B cell (primary cell): ENCODE results near the gene FBXW9. TPM values are rescaled to one million over a fixed set of nuclear protein-coding genes. Genes with fewer than 3 reads are reported as not detected.
A peak's percentile ranks its signal among the peaks of the same experiment; 100 is the strongest.

ENCODE experiments used
- ATAC-seq: fragments of 200-7000 bp; cut with Tn5 transposase; one replicate; pipeline ENCODE4 v1.10.0; 2021; ENCODE audit warnings: low read depth, mild to moderate bottlenecking, moderate number of reproducible peaks, moderate library complexity
- CTCF ChIA-PET: fragments of 350-600 bp; sonication (Branson Sonifier 250); formaldehyde crosslinking; loops from one replicate; lab custom pipeline; 2021; ENCODE audit warnings: antibody characterized with exemption, inconsistent platforms; lab: Charles Lee
- POLR2A ChIA-PET: fragments of 350-600 bp; sonication (Branson Sonifier 250); formaldehyde crosslinking; loops from one replicate; lab custom pipeline; 2021; ENCODE audit warnings: antibody characterized with exemption; lab: Charles Lee
- DNase-seq: peaks from one replicate; pipeline ENCODE4 v3.0.0; 2013
- H2AFZ ChIP-seq: 2 replicates; pipeline ENCODE4 v1.6.1; 2012; ENCODE audit warnings: mild to moderate bottlenecking, low read depth, low read length; ENCODE audit not compliant: insufficient read depth, poor library complexity, severe bottlenecking
- H3K27ac ChIP-seq, 2 donors: 1 replicate in 1 of 2; 2 replicates in 1 of 2; pipeline ENCODE4 v1.5.1; 2012 to 2013; ENCODE audit warnings: low read length in 2 of 2, mild to moderate bottlenecking in 2 of 2, moderate library complexity in 1 of 2
- H3K27me3 ChIP-seq, 4 experiments: fragments of 200-600 bp in 1 of 4; sonication (generic) in 1 of 4; replicated peaks in 1 of 4; 1 replicate in 2 of 4; 2 replicates in 2 of 4; pipeline versions ENCODE4 v1.6.1 to v1.7.0; 2013 to 2016; ENCODE audit warnings: low read length in 3 of 4, mild to moderate bottlenecking in 2 of 4, mixed read lengths in 1 of 4, moderate library complexity in 1 of 4; ENCODE audit not compliant: insufficient read depth in 4 of 4, control insufficient read depth in 3 of 4; ENCODE audit errors: control extremely low read depth in 1 of 4
- H3K36me3 ChIP-seq, 2 experiments: replicated peaks in 1 of 2; 1 replicate in 1 of 2; 2 replicates in 1 of 2; pipeline versions ENCODE4 v1.6.1 to v1.7.1; 2013; ENCODE audit warnings: low read length in 1 of 2; ENCODE audit not compliant: insufficient read depth in 2 of 2, control insufficient read depth in 1 of 2; ENCODE audit errors: control extremely low read depth in 1 of 2, extremely low read depth in 1 of 2
- H3K4me1 ChIP-seq, 2 donors: fragments of 200-600 bp in 1 of 2; sonication (generic) in 1 of 2; 1 replicate in 1 of 2; 2 replicates in 1 of 2; pipeline versions ENCODE4 v1.5.1 to v1.6.1; 2013 to 2017; ENCODE audit warnings: low read length in 2 of 2; ENCODE audit not compliant: control insufficient read depth in 2 of 2, insufficient read depth in 2 of 2
- H3K4me2 ChIP-seq: replicated peaks from 2 replicates; pipeline ENCODE3; 2012; ENCODE audit warnings: mild to moderate bottlenecking, low read depth, low read length; ENCODE audit not compliant: poor library complexity, severe bottlenecking
- H3K4me3 ChIP-seq, 5 experiments: fragments of 200-600 bp in 1 of 5; sonication (generic) in 1 of 5; 1 replicate in 3 of 5; 2 replicates in 2 of 5; pipeline versions ENCODE4 v1.5.1 to v1.7.0; 2011 to 2016; ENCODE audit warnings: low read length in 4 of 5, mild to moderate bottlenecking in 4 of 5, low read depth in 2 of 5, control low read depth in 1 of 5, moderate library complexity in 1 of 5; ENCODE audit not compliant: insufficient read depth in 1 of 5; ENCODE audit errors: control extremely low read depth in 1 of 5, extremely low read depth in 1 of 5
- H3K79me2 ChIP-seq: fragments of 200-600 bp; sonication (generic); one replicate; pipeline ENCODE4 v1.6.0; 2016; ENCODE audit warnings: low read length; ENCODE audit not compliant: control insufficient read depth, insufficient read depth
- H3K9ac ChIP-seq: fragments of 200-600 bp; sonication (generic); 2 replicates; pipeline ENCODE4 v1.6.1; 2017; ENCODE audit warnings: mild to moderate bottlenecking, low read length, moderate library complexity
- H3K9me3 ChIP-seq, 3 donors: one replicate each; pipeline versions ENCODE4 v1.6.1 to v1.7.1; 2013; ENCODE audit warnings: low read length in 2 of 3; ENCODE audit not compliant: control insufficient read depth in 2 of 3, insufficient read depth in 1 of 3; ENCODE audit errors: control extremely low read depth in 1 of 3
- H4K20me1 ChIP-seq: 2 replicates; pipeline ENCODE4 v1.6.0; 2012; ENCODE audit warnings: mild to moderate bottlenecking, low read length; ENCODE audit not compliant: insufficient read depth, control insufficient read depth, poor library complexity, severe bottlenecking
- H3K27ac Mint-ChIP-seq: one replicate; pipeline ENCODE4 v1.8.0; 2021; ENCODE audit warnings: mixed read lengths
- H3K27me3 Mint-ChIP-seq: one replicate; pipeline ENCODE4 v1.8.0; 2021; ENCODE audit warnings: mixed read lengths
- H3K4me1 Mint-ChIP-seq: one replicate; pipeline ENCODE4 v1.8.0; 2021; ENCODE audit warnings: mixed read lengths
- H3K4me3 Mint-ChIP-seq: one replicate; pipeline ENCODE4 v1.8.0; 2021; ENCODE audit warnings: mixed read lengths
- H3K9me3 Mint-ChIP-seq: one replicate; pipeline ENCODE4 v1.8.0; 2022; ENCODE audit warnings: mixed read lengths; ENCODE audit not compliant: insufficient read depth
- EZH2 ChIP-seq: IDR thresholded peaks from 2 replicates; pipeline ENCODE4 v1.6.1; 2012; ENCODE audit warnings: borderline replicate concordance, low read depth, mild to moderate bottlenecking, moderate library complexity, low read length; ENCODE audit not compliant: insufficient read depth, poor library complexity, severe bottlenecking
- WGBS: methylation state at CpG from one replicate; pipeline ENCODE4 v1.1.5; 2013; ENCODE audit warnings: missing lambda C conversion rate; ENCODE audit not compliant: insufficient coverage; 5-methylcytosine and 5-hydroxymethylcytosine counted together
- intact Hi-C: fragments of 100-400 bp; cut with micrococcal nuclease; formaldehyde crosslinking; loops from one replicate; pipeline ENCODE4 v1.10.0; 2022
- polyA minus RNA-seq: library from RNA; depleted of rRNA, polyadenylated mRNA; stranded (reverse); fragments of >200 nt; gene quantifications from 2 replicates; pipeline ENCODE4 v1.2.3, GENCODE V29; 2012
- polyA plus RNA-seq: library from polyadenylated mRNA; depleted of rRNA; stranded (reverse); fragments of >200 nt; gene quantifications from 2 replicates; pipeline ENCODE4 v1.2.3, GENCODE V29; 2012
- total RNA-seq, 2 donors: library from RNA; stranded (reverse); fragments of 120-200 nt in 1 of 2; gene quantifications; 1 replicate in 1 of 2; 2 replicates in 1 of 2; pipeline versions ENCODE4 v1.2.3 to v1.2.4, GENCODE V29; 2013 to 2022
- TF ChIP-seq, protein P1 (sequence below): fragments of 200-600 bp; IDR thresholded peaks from one replicate; pipeline ENCODE4 v1.8.0; 2022; ENCODE audit warnings: antibody characterized with exemption, mild to moderate bottlenecking

The FBXW9 gene
- total RNA-seq (4.7 and 5.2 TPM in 2 replicates), polyA plus RNA-seq (4.0 and 4.7 TPM in 2 replicates), polyA minus RNA-seq (5.0 and 6.4 TPM in 2 replicates)
- total RNA-seq (2013): 2.9 TPM

- ChIA-PET CTCF (interaction anchor here (0.5 to 3.5 kb wide), 7 partner anchors 16 to 133 kb away, joined by 3 to 16 read pairs (median 6); no protein-coding TSS in a partner anchor), POLR2A (interaction anchor here (0.6 to 2.6 kb wide), 11 partner anchors 15 to 399 kb away, joined by 3 to 13 read pairs (median 4); partner anchors contain the start of genes CALR, DHPS, MAN2B1 and RTBDN)
- Histone ChIP-seq H3K27me3 (no peaks in the 10 kb centered on the region), H4K20me1 (no peaks in the 10 kb centered on the region), H3K9ac (peak within 1 kb of the TSS; percentile 79), H3K4me1 (peaks cover 13 to 17% of the 10 kb centered on the region in 2 donors), H3K36me3 (peaks cover 0 to 10% of the 10 kb centered on the region in 2 experiments), H3K9me3 (no peaks in the 10 kb centered on the region), H3K79me2 (no peaks in the 10 kb centered on the region), H2AFZ (peak within 1 kb of the TSS; percentile 90), H3K27ac (peak within 1 kb of the TSS; percentile 85 to 93), H3K4me2 (peak within 1 kb of the TSS; percentile 99), H3K4me3 (peak within 1 kb of the TSS; percentile 64 to 88 (median 82))
- peak; percentile 98 for DNase-seq
- Mint-ChIP-seq H3K27ac (peak within 1 kb of the TSS; percentile 98), H3K9me3 (no peaks in the 10 kb centered on the region), H3K4me1 (peaks cover 10% of the 10 kb centered on the region), H3K4me3 (peak within 1 kb of the TSS; percentile 94), H3K27me3 (no peaks in the 10 kb centered on the region)
- TF ChIP-seq, protein P1, sequence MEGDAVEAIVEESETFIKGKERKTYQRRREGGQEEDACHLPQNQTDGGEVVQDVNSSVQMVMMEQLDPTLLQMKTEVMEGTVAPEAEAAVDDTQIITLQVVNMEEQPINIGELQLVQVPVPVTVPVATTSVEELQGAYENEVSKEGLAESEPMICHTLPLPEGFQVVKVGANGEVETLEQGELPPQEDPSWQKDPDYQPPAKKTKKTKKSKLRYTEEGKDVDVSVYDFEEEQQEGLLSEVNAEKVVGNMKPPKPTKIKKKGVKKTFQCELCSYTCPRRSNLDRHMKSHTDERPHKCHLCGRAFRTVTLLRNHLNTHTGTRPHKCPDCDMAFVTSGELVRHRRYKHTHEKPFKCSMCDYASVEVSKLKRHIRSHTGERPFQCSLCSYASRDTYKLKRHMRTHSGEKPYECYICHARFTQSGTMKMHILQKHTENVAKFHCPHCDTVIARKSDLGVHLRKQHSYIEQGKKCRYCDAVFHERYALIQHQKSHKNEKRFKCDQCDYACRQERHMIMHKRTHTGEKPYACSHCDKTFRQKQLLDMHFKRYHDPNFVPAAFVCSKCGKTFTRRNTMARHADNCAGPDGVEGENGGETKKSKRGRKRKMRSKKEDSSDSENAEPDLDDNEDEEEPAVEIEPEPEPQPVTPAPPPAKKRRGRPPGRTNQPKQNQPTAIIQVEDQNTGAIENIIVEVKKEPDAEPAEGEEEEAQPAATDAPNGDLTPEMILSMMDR: no peak
- no peak for TF ChIP-seq EZH2
- ATAC-seq: peak; percentile 87
- 5% methylated on average over 56 of the region's 59 CpGs for WGBS
- intact Hi-C loops: loop anchor here (1.0 to 2.0 kb wide), 5 partner anchors 15 to 1192 kb away; partner anchors contain the start of genes DHPS, GET3, TNPO2 and ZNF653
Measured at GRCh38 chr19:12696366-12697335, at the start of gene FBXW9. Gene FBXW9 (minus strand): TSS chr19:12696631. CDS start chr19:12696581, 50 bp downstream.
